ENCODE results near the gene BICD1.

BICD1 gene

GRCh38 chr12:32343496-32343895, 236.8 kb downstream of the BICD1 start:
- no peak for DNase-seq (ENCODE audit: low read depth in 2 of 2)

- DNase-seq (ENCODE audit: low read depth in 2 of 2) = no peak
Observed at GRCh38 chr12:32344047-32344446, 237.4 kb downstream of the BICD1 start.

DNA sequence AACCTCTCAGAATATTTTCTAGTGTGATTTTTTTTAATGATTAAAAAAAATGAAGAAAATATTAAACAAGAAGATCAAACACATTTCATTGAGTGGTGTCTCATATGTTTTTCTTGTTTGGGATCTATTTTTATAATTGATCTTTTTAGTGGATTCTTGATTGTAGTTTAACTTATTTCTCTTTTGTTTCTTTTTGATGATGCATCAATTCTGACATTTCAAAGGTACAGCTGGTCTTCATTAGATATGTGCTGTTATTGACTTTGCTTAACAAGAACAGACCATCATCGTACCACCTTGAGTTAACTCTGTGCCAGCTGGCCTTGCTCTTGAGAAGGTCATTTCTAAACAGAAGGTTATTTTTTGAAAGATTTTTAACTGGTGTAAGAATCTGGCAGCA, 246.9 kb downstream of the BICD1 start:
- DNase-seq (ENCODE audit: low read depth in 2 of 2) = no peak

GRCh38 chr12:32357601-32358249, 251.1 kb downstream of the BICD1 start:
- no peak for DNase-seq (ENCODE audit: low read depth in 2 of 2)

- DNase-seq (ENCODE audit: low read depth in 2 of 2) = no peak
Observed at GRCh38 chr12:32360956-32361355, 254.3 kb downstream of the BICD1 start.

DNA sequence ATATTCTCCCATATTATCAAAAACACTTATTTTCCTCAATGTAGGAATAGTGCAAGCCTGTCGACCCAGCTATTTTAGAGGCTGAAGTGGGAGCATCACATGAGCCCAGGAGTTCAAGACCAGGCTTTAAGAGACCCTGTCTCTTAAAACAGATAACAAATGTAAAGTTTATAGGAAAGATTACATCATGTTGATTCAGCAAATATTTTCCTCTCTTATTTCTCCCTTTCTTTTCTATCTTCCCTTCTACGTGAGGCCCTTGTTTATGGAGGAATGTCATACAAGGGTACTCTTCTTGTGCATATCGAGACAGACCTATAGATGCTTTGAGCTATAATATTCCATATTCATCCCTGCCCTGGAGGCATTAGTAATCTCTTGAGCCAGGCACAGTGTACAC, 256.2 kb downstream of the BICD1 start:
- DNase-seq (ENCODE audit: low read depth in 2 of 2) = no peak

DNA sequence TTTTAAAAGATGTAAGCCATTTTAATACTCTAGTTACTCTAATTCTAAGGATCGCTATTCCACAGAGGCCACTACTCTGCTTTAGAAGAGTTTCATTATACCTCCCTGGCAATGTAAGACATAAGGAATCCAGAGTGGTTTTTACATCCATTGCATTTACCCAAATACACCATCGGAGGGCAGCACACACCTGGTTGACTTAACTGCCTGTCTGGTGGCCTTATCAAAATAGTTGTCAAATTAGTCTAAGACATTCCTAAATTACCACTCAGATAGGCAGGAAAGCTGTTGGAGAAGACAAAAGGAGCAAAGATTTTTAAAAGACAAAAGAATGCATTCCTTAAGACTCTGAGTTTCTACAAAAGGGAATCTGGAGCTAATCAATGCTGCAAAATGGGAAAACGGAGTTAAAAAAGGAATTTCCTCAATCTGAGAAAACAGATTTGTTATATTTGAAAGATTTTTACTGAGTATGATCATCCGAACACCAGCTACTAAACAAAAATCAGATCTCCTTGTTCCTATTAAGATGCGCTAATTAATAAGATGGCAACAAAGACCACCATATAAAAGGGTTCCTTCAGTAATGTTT, 258.9 kb downstream of the BICD1 start:
- peak; percentile 37 to 54 for DNase-seq (ENCODE audit: low read depth in 2 of 2)

- no peak for DNase-seq (ENCODE audit: low read depth in 2 of 2)
Observed at GRCh38 chr12:32366714-32367113, 260.1 kb downstream of the BICD1 start.

GRCh38 chr12:32367381-32367780, 260.7 kb downstream of the BICD1 start:
- no peak for DNase-seq (ENCODE audit: low read depth in 2 of 2)

DNA sequence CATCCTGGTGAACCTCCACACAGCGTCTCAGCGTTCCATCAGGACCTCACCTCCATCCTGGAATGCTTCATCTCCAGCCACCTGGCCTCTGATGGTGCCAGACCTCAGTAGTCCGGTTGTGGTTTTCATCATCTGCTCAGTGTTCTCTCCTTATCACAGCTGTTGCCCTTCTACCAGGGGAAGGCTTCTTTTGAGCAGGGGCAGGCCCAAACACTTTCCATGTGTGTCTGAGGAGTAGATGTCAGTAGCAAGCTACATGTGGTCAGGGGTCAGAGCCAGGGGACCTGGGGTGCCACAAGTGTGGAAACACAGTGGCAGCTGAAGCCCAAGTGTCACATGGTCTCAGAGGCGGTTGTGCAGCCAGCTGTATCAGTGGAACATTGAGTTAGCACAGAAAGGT, 262.6 kb downstream of the BICD1 start:
- DNase-seq (ENCODE audit: low read depth in 2 of 2) = no peak

- DNase-seq (ENCODE audit: low read depth in 2 of 2) = no peak
Observed at GRCh38 chr12:32377344-32378055, 270.9 kb downstream of the BICD1 start.

DNA sequence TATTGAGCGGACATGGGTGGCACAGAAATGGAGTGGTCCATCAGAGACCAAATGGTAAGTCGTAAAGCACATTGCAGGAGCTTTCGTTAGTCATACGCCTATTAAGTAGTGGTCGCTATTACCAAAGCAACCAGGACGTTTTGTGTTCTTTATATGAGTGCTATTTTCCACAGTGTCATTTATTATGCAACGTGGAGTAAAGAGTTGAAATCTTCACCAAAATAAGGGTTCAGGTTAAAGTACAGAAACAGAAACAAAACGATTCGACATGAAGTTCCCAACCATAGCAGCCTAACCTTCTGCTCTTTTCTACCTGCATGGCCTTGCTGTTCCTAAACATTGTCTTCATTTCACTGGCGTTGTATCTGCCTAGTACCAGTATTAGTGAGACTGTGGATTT, 272.6 kb downstream of the BICD1 start:
- no peak for DNase-seq (ENCODE audit: low read depth in 2 of 2)

GRCh38 chr12:32379667-32380066, 273.0 kb downstream of the BICD1 start:
- no peak for DNase-seq (ENCODE audit: low read depth in 2 of 2)

GRCh38 chr12:32382226-32382625, 275.6 kb downstream of the BICD1 start:
- DNase-seq (ENCODE audit: low read depth in 2 of 2) = no peak

DNA sequence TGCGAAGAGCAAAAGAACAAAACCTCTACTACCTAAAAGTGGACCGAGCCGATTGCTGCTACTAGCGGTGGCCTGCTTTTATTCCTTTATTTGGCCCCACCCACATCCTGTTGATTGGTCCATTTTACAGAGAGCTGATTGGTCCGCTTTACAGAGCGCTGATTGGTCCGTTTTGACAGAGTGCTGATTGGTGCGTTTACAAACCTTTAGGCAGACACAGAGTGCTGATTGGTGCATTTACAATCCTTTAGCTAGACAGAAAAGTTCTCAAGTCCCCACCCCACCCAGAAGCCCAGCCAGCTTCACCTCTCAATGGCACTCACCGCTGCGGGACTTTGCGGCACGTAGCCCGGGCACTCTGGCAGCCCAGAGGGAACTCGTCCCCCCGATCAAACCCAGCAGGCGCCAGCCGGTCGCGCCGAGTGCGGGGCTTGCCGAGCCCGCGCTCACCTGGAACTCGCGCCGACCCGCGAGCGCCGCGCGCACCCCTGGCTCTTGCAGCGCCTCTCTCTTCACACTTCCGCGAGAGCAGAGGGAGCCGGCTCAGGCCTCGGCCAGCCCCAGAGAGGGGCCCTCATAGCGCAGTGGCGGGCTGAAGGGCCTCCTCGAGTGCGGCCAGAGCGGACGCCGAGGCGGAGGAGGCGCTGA, 284.0 kb downstream of the BICD1 start:
- DNase-seq (ENCODE audit: low read depth in 2 of 2) = no peak

GRCh38 chr12:32395026-32395425, 288.4 kb downstream of the BICD1 start:
- no peak for DNase-seq (ENCODE audit: low read depth in 2 of 2)

GRCh38 chr12:32397696-32398095, 291.0 kb downstream of the BICD1 start:
- no peak for DNase-seq (ENCODE audit: low read depth in 2 of 2)

GRCh38 chr12:32398181-32398580, 291.5 kb downstream of the BICD1 start:
- no peak for DNase-seq (ENCODE audit: low read depth in 2 of 2)

DNA sequence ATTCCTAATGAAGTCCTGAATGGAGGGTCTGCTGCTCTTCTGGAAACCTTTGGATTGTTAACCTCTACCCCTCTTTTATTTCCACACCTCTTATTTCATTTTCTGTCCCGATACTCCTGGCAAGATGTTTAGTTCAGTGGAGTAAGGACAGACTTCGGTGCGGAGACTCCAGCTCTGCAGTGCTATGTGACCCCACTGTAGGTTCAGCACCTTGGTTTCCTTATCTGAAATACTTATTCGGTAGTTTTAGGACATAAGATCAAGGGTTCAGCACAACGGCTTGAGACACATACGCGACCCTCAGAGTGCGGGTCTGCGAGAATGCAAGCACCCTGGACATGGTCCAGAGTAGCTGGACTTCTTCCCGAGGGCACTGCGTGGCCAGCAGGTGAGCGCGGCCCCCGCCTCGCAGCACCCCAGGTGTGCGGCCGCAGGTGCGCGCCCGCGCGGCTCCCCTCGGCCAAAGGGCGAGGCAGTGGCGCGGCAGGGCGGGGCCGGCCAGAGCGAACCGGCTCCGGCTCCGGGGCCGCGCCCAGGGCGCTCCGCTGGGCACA, 292.2 kb downstream of the BICD1 start:
- DNase-seq (ENCODE audit: low read depth in 2 of 2) = no peak

DNA sequence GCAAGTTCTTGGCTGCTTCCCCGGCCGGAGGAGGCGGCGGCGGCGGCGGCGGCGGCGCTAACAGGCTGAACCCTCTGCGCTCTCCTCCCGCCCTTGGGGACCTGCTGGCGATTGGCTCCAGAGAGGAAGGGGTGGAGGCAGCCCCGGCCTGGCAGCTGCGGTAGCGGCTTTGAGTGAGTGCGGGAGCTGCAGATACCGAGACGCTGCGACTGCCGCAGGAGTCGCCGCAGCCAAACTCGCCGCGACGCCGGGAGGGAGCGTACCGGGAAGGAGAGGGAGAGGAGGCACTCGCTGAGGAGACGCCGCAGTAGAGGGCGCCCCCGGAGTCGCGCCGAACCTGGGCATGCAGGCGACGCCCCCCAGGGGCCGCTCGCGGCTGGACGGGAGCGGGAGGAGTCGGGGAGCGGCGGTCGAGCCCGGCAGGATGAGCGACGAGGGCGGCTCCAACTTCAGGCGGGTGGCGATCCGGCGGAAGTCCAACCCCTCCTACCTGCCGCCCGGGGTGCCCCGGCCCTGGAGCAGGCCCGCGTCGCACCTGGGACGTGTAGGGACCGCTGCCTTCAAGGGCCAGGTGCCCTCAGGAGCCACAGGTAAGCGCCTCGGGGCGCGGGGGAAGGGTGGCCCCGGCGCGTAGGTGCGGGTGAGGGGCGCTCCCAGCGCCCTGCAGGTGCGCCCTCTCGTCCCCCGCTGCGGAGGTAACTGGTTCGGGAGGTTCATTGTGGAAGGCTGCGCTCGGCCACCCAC, 292.9 kb downstream of the BICD1 start, which contains the start of gene FGD4:
FGD4 (plus strand) TSS at position 189 of the 744 bp plus-strand sequence.
- DNase-seq (ENCODE audit: low read depth in 2 of 2) = no peak

- DNase-seq (ENCODE audit: low read depth in 2 of 2) = no peak
Observed at GRCh38 chr12:32400114-32400672, 293.5 kb downstream of the BICD1 start.

Data from fibroblast of skin of left biceps (primary cell).